Psoas muscle (tissue), 8 donors: ENCODE data around the gene SPOCK3. TPM values are rescaled to one million over a fixed set of nuclear protein-coding genes. Genes with fewer than 3 reads are reported as not detected.

Source experiments
- ATAC-seq, 4 donors: fragments of 200-7000 bp; cut with Tn5 transposase; one replicate each; pipeline ENCODE4 v1.9.1; 2020; ENCODE audit warnings: moderate library complexity in 3 of 4, mild to moderate bottlenecking in 2 of 4
- DNase-seq, 2 donors: peaks; one replicate each; pipeline ENCODE4 v3.0.0-alpha.2; 2020
- H3K27ac ChIP-seq: fragments of 200-600 bp; one replicate; pipeline ENCODE4 v1.8.0; 2022
- H3K27me3 ChIP-seq, 3 donors: fragments of 200-600 bp in 1 of 3; one replicate each; pipeline versions ENCODE4 v1.6.1 to v1.8.0; 2013 to 2022; ENCODE audit warnings: low read length in 2 of 3, mild to moderate bottlenecking in 2 of 3, moderate library complexity in 1 of 3; ENCODE audit not compliant: insufficient read depth in 3 of 3
- H3K36me3 ChIP-seq, 2 donors: fragments of 200-600 bp in 1 of 2; one replicate each; pipeline versions ENCODE4 v1.6.1 to v1.8.0; 2013 to 2022; ENCODE audit warnings: low read depth in 1 of 2, mild to moderate bottlenecking in 1 of 2, moderate library complexity in 1 of 2; ENCODE audit not compliant: insufficient read depth in 1 of 2
- H3K4me1 ChIP-seq: fragments of 200-600 bp; one replicate; pipeline ENCODE4 v1.8.0; 2022
- H3K4me3 ChIP-seq: fragments of 200-600 bp; one replicate; pipeline ENCODE4 v1.8.0; 2022; ENCODE audit warnings: mild to moderate bottlenecking
- H3K9me3 ChIP-seq: fragments of 200-600 bp; one replicate; pipeline ENCODE4 v1.8.0; 2022
- WGBS, 3 donors: extraction: QIAGEN DNeasy Blood & Tissue Kit; methylation state at CpG; one replicate each; pipeline versions ENCODE4 v1.1.6 to v1.1.7; 2013; 5-methylcytosine and 5-hydroxymethylcytosine counted together
- intact Hi-C, 2 donors: fragments of 100-400 bp; cut with DNase I; formaldehyde crosslinking; loops; one replicate each; pipeline versions ENCODE4 v1.11.0 to v1.14.2; 2022
- polyA plus RNA-seq, 3 donors: library from polyadenylated mRNA; stranded (reverse); fragments of 200-250 nt; gene quantifications; one replicate each; pipeline ENCODE4 v1.2.3, GENCODE V29; 2013
- total RNA-seq, 4 donors: library from RNA; stranded (reverse); fragmentation: NEBNext Ultra II Directional in 2 of 4; extraction: Animal tissue kit (Norgen Biotek cat#: 25700) in 2 of 4; gene quantifications; one replicate each; pipeline versions ENCODE4 v1.2.1 to v1.2.4, GENCODE V29; 2021 to 2023
- TF ChIP-seq, protein P1 (sequence below): fragments of 200-600 bp; IDR thresholded peaks from one replicate; pipeline ENCODE4 v1.8.0; 2022; ENCODE audit warnings: antibody characterized with exemption
- donor health status: healthy with polysubstance abuse.
- donor health status: DM: no; HTN: no; CAD: no; lungs with moderate emphysema.
- donor health status: Bipolar disorder and iron deficiency.
- donor health status: healthy.
- donor health status: DM: yes; HTN: yes; CAD: no.
- donor health status: DM: no; HTN: no; CAD: no.
- donor health status: DM: no; HTN: no; CAD: no.
- donor health status: DM: yes; HTN: yes; CAD: no.

Gene SPOCK3
- total and polyA plus RNA-seq, 7 donors = 0.09 to 1.0 (median 0.11) TPM; not detected in 4

DNA sequence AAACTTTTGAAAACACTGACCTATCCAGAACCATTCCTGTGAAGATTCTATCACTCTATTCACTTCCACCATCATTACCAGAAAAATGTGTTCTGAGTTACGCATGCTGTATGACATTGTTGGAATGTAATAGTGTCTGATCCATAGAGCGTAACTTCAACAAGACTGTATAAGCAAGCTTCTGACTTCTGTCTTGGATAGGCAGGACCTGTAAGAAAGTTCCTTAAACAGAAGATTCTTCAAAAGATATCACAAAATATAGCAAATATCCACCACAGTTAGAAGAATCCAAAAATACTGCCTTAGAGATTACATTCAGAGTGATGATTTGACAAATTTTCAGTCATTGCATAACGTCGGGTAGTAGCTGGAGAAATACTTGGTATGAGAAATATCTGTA lies 14.0 kb upstream of the SPOCK3 start:
- ATAC-seq (no peak), DNase-seq (no peak)
- TF ChIP-seq, protein P1, sequence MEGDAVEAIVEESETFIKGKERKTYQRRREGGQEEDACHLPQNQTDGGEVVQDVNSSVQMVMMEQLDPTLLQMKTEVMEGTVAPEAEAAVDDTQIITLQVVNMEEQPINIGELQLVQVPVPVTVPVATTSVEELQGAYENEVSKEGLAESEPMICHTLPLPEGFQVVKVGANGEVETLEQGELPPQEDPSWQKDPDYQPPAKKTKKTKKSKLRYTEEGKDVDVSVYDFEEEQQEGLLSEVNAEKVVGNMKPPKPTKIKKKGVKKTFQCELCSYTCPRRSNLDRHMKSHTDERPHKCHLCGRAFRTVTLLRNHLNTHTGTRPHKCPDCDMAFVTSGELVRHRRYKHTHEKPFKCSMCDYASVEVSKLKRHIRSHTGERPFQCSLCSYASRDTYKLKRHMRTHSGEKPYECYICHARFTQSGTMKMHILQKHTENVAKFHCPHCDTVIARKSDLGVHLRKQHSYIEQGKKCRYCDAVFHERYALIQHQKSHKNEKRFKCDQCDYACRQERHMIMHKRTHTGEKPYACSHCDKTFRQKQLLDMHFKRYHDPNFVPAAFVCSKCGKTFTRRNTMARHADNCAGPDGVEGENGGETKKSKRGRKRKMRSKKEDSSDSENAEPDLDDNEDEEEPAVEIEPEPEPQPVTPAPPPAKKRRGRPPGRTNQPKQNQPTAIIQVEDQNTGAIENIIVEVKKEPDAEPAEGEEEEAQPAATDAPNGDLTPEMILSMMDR = no peak
- Histone ChIP-seq H3K4me1 (no peaks in the 10 kb centered on the region), H3K36me3 (no peaks in the 10 kb centered on the region), H3K4me3 (no peak overlapping the region), H3K27me3 (no peaks in the 10 kb centered on the region), H3K9me3 (no peaks in the 10 kb centered on the region), H3K27ac (no peak overlapping the region)
- WGBS, 3 donors = 89 to 95% (median 91%) methylated on average over 4 of the region's 4 CpGs
- intact Hi-C loops = no loop called here

DNA sequence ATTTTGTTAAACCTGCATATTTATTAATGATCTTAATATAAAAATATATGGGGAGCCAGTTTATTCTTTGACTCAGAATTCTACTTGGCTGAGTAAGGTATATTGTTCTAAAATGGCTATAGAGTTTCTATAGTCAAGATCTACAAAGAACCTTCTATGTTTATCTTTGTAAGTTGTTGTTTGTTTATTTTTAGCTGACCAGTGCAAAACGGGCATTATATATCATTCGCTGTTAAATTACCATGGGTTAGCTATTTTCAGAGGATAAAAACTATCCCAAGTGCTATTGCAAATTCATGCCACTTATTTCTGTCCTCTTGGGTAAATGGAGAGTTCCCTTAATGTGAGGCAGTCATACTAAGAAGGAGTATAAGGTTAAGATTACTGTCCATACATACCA lies 5.3 kb upstream of the SPOCK3 start:
- H3K4me1 ChIP-seq = no peaks in the 10 kb centered on the region
- TF ChIP-seq, protein P1 = no peak
- H3K27ac ChIP-seq = no peak overlapping the region
- no peaks in the 10 kb centered on the region for H3K36me3 ChIP-seq
- 70 to 74% (median 72%) methylated on average over 2 of the region's 2 CpGs for WGBS, 3 donors
- H3K9me3 ChIP-seq = no peaks in the 10 kb centered on the region
- intact Hi-C loops = no loop called here
- DNase-seq (no peak), ATAC-seq (no peak)
- peaks cover 0 to 13% (median 9%) of the 10 kb centered on the region in 3 donors for H3K27me3 ChIP-seq
- H3K4me3 ChIP-seq = no peak overlapping the region

DNA sequence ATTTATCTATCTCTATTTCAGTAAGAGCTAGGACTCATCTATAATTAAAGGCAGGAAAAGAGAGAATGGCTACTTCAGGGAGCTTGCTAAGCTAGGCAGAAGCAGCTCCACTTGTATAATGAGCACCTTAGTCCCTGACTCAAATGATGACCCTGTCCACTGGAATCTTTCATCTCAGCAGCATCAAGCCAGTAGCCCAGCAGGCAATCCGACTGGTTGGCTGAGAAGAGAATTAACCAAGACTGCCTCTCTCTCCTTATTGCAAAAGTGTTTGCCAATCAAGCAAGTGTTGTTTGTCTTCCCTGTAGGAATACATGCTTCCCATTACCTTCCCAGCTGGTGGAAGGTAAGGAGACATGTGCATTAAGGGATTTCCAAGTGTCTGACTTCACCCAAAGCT lies 3.9 kb upstream of the SPOCK3 start:
- WGBS, 3 donors = 58 to 74% (median 65%) methylated on average over 1 of the region's 1 CpG
- no peak overlapping the region for H3K4me3 ChIP-seq
- H3K27me3 ChIP-seq = peaks cover 7 to 26% (median 9%) of the 10 kb centered on the region in 3 donors
- H3K9me3 ChIP-seq = no peaks in the 10 kb centered on the region
- ATAC-seq (no peak), DNase-seq (no peak)
- H3K4me1 ChIP-seq = no peaks in the 10 kb centered on the region
- TF ChIP-seq, protein P1 = no peak
- intact Hi-C loops = no loop called here
- H3K36me3 ChIP-seq = no peaks in the 10 kb centered on the region
- H3K27ac ChIP-seq = no peak overlapping the region

DNA sequence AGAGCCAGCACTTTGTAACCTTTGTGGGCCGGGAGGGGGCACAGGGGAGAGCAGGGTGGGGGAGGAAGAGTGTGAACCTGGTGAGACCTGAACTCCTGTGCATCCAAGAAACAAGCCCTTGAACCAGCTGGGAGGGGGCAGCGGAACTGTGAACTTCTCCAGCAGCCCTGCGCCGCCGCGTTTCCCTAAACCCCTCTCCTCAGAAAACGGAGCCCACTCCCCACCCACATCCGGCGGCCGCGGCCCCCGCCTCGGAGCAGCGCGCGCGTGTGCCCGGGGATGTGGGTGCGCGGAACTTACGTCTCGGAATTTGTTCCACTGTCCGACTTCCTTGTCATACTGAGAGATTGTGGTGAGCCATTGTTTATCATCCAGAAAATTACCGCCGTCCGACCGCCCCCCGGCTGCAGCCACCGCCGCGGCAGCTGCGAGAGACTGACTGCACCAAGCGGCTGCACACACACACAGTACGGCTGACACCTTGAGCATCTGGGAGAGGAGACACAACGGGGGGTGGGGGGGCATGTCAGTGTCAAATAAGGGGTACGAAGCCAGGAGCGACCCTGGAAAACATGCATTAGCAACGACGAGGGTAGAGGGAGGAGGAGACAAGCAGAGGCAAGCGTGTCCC lies 494 bp downstream of the SPOCK3 start:
- Histone ChIP-seq H3K36me3 (no peaks in the 10 kb centered on the region), H3K27ac (no peak overlapping the region), H3K4me1 (no peaks in the 10 kb centered on the region), H3K9me3 (no peaks in the 10 kb centered on the region), H3K4me3 (peak overlapping the region; percentile 54), H3K27me3 (peaks cover 9 to 31% (median 12%) of the 10 kb centered on the region in 3 donors)
- DNase-seq (no peak), ATAC-seq (peak in 1 of 4 donors; percentile 58)
- WGBS, 3 donors = 0 to 1% (median 1%) methylated on average over 29 to 40 of the region's 40 CpGs
- intact Hi-C loops = no loop called here
- TF ChIP-seq, protein P1 = no peak
